ENCODE results near the gene BDKRB2.

BDKRB2 gene

DNA sequence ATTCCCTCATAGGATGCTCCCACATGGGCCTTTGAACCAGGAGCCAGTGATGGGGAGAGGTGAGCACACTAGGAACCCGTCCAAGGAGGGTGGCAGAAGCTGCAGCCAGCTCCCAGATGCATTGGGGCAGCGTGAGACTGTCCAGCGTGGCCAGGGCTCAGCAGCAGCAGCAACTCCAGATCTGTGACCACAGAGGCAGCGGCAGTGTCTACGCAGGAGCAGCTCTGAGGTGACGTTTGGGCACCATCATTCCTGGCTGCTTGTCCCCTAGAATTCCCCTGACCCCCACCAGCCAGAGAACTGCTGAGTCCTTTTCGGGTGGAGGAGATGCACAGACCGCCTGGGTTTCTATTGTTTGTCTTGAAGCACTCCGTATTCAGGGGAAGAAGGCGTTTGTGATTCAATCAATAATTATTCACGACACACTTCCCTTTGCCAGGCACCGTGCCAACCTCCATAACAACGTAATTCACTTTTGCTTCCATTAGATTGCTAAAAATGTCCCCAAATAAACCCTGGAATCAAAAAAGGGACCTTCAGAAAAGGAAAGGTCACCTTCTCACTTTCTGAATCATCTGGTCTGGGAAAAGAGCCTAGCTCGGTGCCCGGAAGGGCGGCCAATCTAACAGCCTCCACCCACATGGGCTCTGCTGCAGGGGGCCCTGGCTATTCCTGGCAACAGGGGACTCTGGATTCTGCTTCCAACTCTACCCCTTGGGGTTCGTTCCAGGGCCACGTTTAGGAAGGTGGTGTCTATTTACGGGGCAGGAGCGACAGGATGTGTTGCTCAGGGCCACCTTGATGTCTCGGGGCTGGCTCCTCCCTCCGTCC is 11.4 kb upstream of the BDKRB2 start:
- Histone ChIP-seq H3K4me3 (replicated peaks; ENCODE audit: insufficient read depth, low read length) (no peak overlapping the region), H3K27ac (replicated peaks) (no peak overlapping the region), H3K27me3 (ENCODE audit: insufficient read depth, poor library complexity, severe bottlenecking) (peaks cover 2% of the 10 kb centered on the region)
- DNase-seq (ENCODE audit: low read depth in 1 of 2, low spot score in 1 of 2): no peak
- TF ChIP-seq GABPA (IDR thresholded peaks at IDR 0.05; ENCODE audit: low read depth) (no peak), SPI1 (IDR thresholded peaks at IDR 0.05; ENCODE audit: borderline replicate concordance, low read depth) (no peak), CTCF (IDR thresholded peaks at IDR 0.05; ENCODE audit: insufficient read depth, low read length) (no peak), POLR2AphosphoS5 (IDR thresholded peaks at IDR 0.05; ENCODE audit: low read depth) (no peak), REST (IDR thresholded peaks at IDR 0.05; ENCODE audit: insufficient replicate concordance, low read depth) (no peak)

- Histone ChIP-seq H3K27me3 (ENCODE audit: insufficient read depth, poor library complexity, severe bottlenecking) (peaks cover under 1% of the 10 kb centered on the region), H3K4me3 (replicated peaks; ENCODE audit: insufficient read depth, low read length) (no peak overlapping the region), H3K27ac (replicated peaks) (no peak overlapping the region)
- DNase-seq (ENCODE audit: low read depth in 1 of 2, low spot score in 1 of 2): no peak
- TF ChIP-seq SPI1 (IDR thresholded peaks at IDR 0.05; ENCODE audit: borderline replicate concordance, low read depth) (no peak), POLR2AphosphoS5 (IDR thresholded peaks at IDR 0.05; ENCODE audit: low read depth) (no peak), GABPA (IDR thresholded peaks at IDR 0.05; ENCODE audit: low read depth) (no peak), REST (IDR thresholded peaks at IDR 0.05; ENCODE audit: insufficient replicate concordance, low read depth) (no peak), CTCF (IDR thresholded peaks at IDR 0.05; ENCODE audit: insufficient read depth, low read length) (no peak)
Observed at GRCh38 chr14:96194262-96194656, 10.4 kb upstream of the BDKRB2 start.

GRCh38 chr14:96194657-96195431 is 9.8 kb upstream of the BDKRB2 start:
- TF ChIP-seq GABPA (IDR thresholded peaks at IDR 0.05; ENCODE audit: low read depth) (no peak), REST (IDR thresholded peaks at IDR 0.05; ENCODE audit: insufficient replicate concordance, low read depth) (no peak), POLR2AphosphoS5 (IDR thresholded peaks at IDR 0.05; ENCODE audit: low read depth) (no peak), CTCF (IDR thresholded peaks at IDR 0.05; ENCODE audit: insufficient read depth, low read length) (no peak), SPI1 (IDR thresholded peaks at IDR 0.05; ENCODE audit: borderline replicate concordance, low read depth) (no peak)
- Histone ChIP-seq H3K4me3 (replicated peaks; ENCODE audit: insufficient read depth, low read length) (no peak overlapping the region), H3K27me3 (ENCODE audit: insufficient read depth, poor library complexity, severe bottlenecking) (peaks cover 2% of the 10 kb centered on the region), H3K27ac (replicated peaks) (no peak overlapping the region)
- DNase-seq (ENCODE audit: low read depth in 1 of 2, low spot score in 1 of 2): no peak
